Upper lobe of right lung (tissue), 1 donor: ENCODE data around the gene LEKR1. TPM values are rescaled to one million over a fixed set of nuclear protein-coding genes. Genes with fewer than 3 reads are reported as not detected.

Experiments used
- ATAC-seq: fragments of 200-7000 bp; cut with Tn5 transposase; one replicate; pipeline ENCODE4 v1.9.1; 2020; ENCODE audit warnings: mild to moderate bottlenecking, moderate library complexity
- DNase-seq: peaks from one replicate; pipeline ENCODE4 v3.0.0-alpha.2; 2020
- H3K27ac ChIP-seq: fragments of 200-600 bp; one replicate; pipeline ENCODE4 v1.8.0; 2022
- H3K27me3 ChIP-seq: fragments of 200-600 bp; one replicate; pipeline ENCODE4 v1.8.0; 2022; ENCODE audit warnings: mild to moderate bottlenecking
- H3K36me3 ChIP-seq: fragments of 200-600 bp; one replicate; pipeline ENCODE4 v1.8.0; 2022
- H3K4me1 ChIP-seq: fragments of 200-600 bp; one replicate; pipeline ENCODE4 v1.8.0; 2022
- H3K4me3 ChIP-seq: fragments of 200-600 bp; one replicate; pipeline ENCODE4 v1.8.0; 2022; ENCODE audit warnings: mild to moderate bottlenecking
- H3K9me3 ChIP-seq: fragments of 200-600 bp; one replicate; pipeline ENCODE4 v1.8.0; 2022
- intact Hi-C: fragments of 100-400 bp; cut with DNase I; formaldehyde crosslinking; loops from one replicate; pipeline ENCODE4 v1.11.0; 2022
- total RNA-seq: library from RNA; stranded (reverse); fragmentation: NEBNext Ultra II Directional; extraction: Animal tissue kit (Norgen Biotek cat#: 25700); gene quantifications from one replicate; pipeline ENCODE4 v1.2.1, GENCODE V29; 2021
- TF ChIP-seq, protein P1 (sequence below): fragments of 200-600 bp; IDR thresholded peaks from one replicate; pipeline ENCODE4 v1.8.0; 2022; ENCODE audit warnings: antibody characterized with exemption
- donor health status: DM: no; HTN: yes; CAD: no; lungs with severe emphysema.

Gene LEKR1
- total RNA-seq, 1 donor from 2014 or later, result 2.1 TPM

- Histone ChIP-seq H3K9me3 (no peaks in the 10 kb centered on the region), H3K4me1 (peaks cover 31% of the 10 kb centered on the region), H3K4me3 (no peak overlapping the region), H3K27me3 (no peaks in the 10 kb centered on the region), H3K27ac (no peak overlapping the region), H3K36me3 (no peaks in the 10 kb centered on the region)
- TF ChIP-seq, protein P1, sequence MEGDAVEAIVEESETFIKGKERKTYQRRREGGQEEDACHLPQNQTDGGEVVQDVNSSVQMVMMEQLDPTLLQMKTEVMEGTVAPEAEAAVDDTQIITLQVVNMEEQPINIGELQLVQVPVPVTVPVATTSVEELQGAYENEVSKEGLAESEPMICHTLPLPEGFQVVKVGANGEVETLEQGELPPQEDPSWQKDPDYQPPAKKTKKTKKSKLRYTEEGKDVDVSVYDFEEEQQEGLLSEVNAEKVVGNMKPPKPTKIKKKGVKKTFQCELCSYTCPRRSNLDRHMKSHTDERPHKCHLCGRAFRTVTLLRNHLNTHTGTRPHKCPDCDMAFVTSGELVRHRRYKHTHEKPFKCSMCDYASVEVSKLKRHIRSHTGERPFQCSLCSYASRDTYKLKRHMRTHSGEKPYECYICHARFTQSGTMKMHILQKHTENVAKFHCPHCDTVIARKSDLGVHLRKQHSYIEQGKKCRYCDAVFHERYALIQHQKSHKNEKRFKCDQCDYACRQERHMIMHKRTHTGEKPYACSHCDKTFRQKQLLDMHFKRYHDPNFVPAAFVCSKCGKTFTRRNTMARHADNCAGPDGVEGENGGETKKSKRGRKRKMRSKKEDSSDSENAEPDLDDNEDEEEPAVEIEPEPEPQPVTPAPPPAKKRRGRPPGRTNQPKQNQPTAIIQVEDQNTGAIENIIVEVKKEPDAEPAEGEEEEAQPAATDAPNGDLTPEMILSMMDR, result no peak
- intact Hi-C loops, result no loop called here
- DNase-seq (no peak), ATAC-seq (no peak)
These were observed 266.1 kb downstream of the LEKR1 start for GRCh38 chr3:157092230-157092629.

- Histone ChIP-seq H3K4me1 (peaks cover 22% of the 10 kb centered on the region), H3K9me3 (no peaks in the 10 kb centered on the region)
These were observed 266.9 kb downstream of the LEKR1 start for GRCh38 chr3:157093096-157093495.

GRCh38 chr3:157094301-157094700 lies 268.1 kb downstream of the LEKR1 start:
- Histone ChIP-seq H3K27ac (no peak overlapping the region), H3K27me3 (no peaks in the 10 kb centered on the region), H3K4me3 (no peak overlapping the region), H3K36me3 (no peaks in the 10 kb centered on the region), H3K9me3 (no peaks in the 10 kb centered on the region), H3K4me1 (peaks cover 25% of the 10 kb centered on the region)
- TF ChIP-seq, protein P1, result no peak
- no peak for ATAC-seq
- DNase-seq, result no peak
- intact Hi-C loops, result no loop called here

More at GRCh38 chr3:157093096-157093495, 266.9 kb downstream of the LEKR1 start:
- no peaks in the 10 kb centered on the region for H3K36me3 ChIP-seq
- TF ChIP-seq, protein P1, result no peak
- no peak overlapping the region for H3K4me3 ChIP-seq
- H3K27ac ChIP-seq, result no peak overlapping the region
- ATAC-seq (no peak), DNase-seq (no peak)
- no peaks in the 10 kb centered on the region for H3K27me3 ChIP-seq
- intact Hi-C loops, result no loop called here

DNA sequence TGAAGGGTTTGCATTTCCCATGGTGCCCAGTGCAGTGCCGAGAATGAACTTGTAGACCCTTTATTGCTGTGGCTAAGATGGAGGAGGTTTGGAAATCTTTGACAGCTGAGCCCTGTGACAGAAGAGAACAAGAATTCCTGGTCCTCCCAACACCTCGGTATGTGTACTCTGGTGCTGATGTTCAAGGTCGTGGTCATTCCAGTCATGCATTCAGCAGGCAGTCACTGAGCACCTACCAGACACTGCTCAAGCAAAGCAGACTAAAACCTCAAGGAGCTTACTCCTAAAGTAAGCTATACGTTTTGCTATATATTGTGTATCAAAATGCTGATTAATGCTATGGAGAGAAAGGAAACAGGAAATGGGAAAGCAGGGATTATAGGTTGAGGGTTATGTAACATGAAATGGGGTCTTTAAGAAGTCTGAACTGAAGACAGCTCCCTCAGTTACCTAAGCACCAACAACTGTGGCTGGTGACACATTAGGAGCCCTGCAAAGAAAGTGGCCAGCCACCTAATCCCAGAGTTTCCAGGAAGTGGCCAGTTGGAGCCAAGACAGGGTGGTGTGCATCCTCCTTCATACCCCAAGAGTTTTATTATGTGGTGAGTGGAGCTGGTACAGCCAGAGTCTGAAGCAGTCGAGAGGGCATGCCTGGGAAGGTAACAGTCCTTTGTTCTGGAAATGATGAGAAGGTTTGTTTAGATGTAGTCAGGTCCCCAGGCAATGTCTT lies 268.8 kb downstream of the LEKR1 start:
- Histone ChIP-seq H3K27me3 (no peaks in the 10 kb centered on the region), H3K9me3 (no peaks in the 10 kb centered on the region), H3K27ac (no peak overlapping the region), H3K4me3 (no peak overlapping the region), H3K36me3 (no peaks in the 10 kb centered on the region), H3K4me1 (peaks cover 19% of the 10 kb centered on the region)
- TF ChIP-seq, protein P1, result no peak
- intact Hi-C loops, result no loop called here
- ATAC-seq (no peak), DNase-seq (no peak)

Other genes starting within 250 kb of the LEKR1 start
- gene TIPARP, start 151.8 kb upstream of the LEKR1 start, total RNA-seq, result 56.9 TPM